ENCODE measurements around the gene LGALS3. TPM values are rescaled to one million over a fixed set of nuclear protein-coding genes. Genes with fewer than 3 reads are reported as not detected.
A peak's percentile ranks its signal among the peaks of the same experiment; 100 is the strongest.
"Not testable (repeated sequence)": the region's sequence is repeated elsewhere in the genome, so short reads cannot be mapped to it uniquely, and the experiment has no call there.

LGALS3 gene
- 0.57 and 1.2 TPM in 2 replicates for total RNA-seq
- long read RNA-seq, partial matches to known transcripts = 0 of 3 reads
- long read RNA-seq, other reads (novel, unspliced or antisense) = 3 of 3 reads

- Mint-ChIP-seq H3K36me3 (ENCODE audit: low read depth) (peaks cover 2% of the 10 kb centered on the region), H3K4me1 (peaks cover 21% of the 10 kb centered on the region), H3K4me3 (peak within 1 kb of the TSS; percentile 73), H3K27me3 (ENCODE audit: low read depth) (peaks cover 66% of the 10 kb centered on the region), H3K9me3 (no peaks in the 10 kb centered on the region), H3K27ac (ENCODE audit: unreplicated experiment) (no peak within 1 kb of the TSS)
- DNase-seq (ENCODE audit: low read depth, low spot score) = no peak
- TF ChIP-seq CTCF (conservative IDR thresholded peaks at IDR 0.05) = no peak
Observed at GRCh38 chr14:55129086-55129427, at the start of gene LGALS3. LGALS3 (plus strand) TSS chr14:55129252; CDS start chr14:55137374, 8,122 bp downstream.

GRCh38 chr14:55079961-55080360, 49.1 kb upstream of the LGALS3 start:
- not testable (repeated sequence) for H3K27me3 Mint-ChIP-seq (ENCODE audit: low read depth); H3K36me3 Mint-ChIP-seq (ENCODE audit: low read depth); DNase-seq (ENCODE audit: low read depth, low spot score); H3K27ac Mint-ChIP-seq (ENCODE audit: unreplicated experiment); H3K4me1 Mint-ChIP-seq; H3K4me3 Mint-ChIP-seq; H3K9me3 Mint-ChIP-seq

- Mint-ChIP-seq H3K9me3 (no peaks in the 10 kb centered on the region), H3K4me1 (no peaks in the 10 kb centered on the region), H3K4me3 (no peak overlapping the region), H3K27me3 (ENCODE audit: low read depth) (no peaks in the 10 kb centered on the region), H3K36me3 (ENCODE audit: low read depth) (no peaks in the 10 kb centered on the region), H3K27ac (ENCODE audit: unreplicated experiment) (no peak overlapping the region)
- no peak for TF ChIP-seq CTCF (conservative IDR thresholded peaks at IDR 0.05)
- DNase-seq (ENCODE audit: low read depth, low spot score) = no peak
Observed at GRCh38 chr14:55084401-55085059, 44.5 kb upstream of the LGALS3 start.

GRCh38 chr14:55085060-55085660, 43.9 kb upstream of the LGALS3 start:
- no peak overlapping the region for H3K27ac Mint-ChIP-seq (ENCODE audit: unreplicated experiment)
- no peaks in the 10 kb centered on the region for H3K4me1 Mint-ChIP-seq
- H3K4me3 Mint-ChIP-seq = no peak overlapping the region
- no peak for DNase-seq (ENCODE audit: low read depth, low spot score)
- H3K9me3 Mint-ChIP-seq = no peaks in the 10 kb centered on the region
- no peaks in the 10 kb centered on the region for H3K27me3 Mint-ChIP-seq (ENCODE audit: low read depth)
- no peaks in the 10 kb centered on the region for H3K36me3 Mint-ChIP-seq (ENCODE audit: low read depth)
- TF ChIP-seq CTCF (conservative IDR thresholded peaks at IDR 0.05) = no peak

GRCh38 chr14:55086938-55087337, 42.1 kb upstream of the LGALS3 start:
- Mint-ChIP-seq H3K27me3 (ENCODE audit: low read depth) (no peaks in the 10 kb centered on the region), H3K9me3 (no peaks in the 10 kb centered on the region), H3K4me3 (no peak overlapping the region), H3K4me1 (no peaks in the 10 kb centered on the region), H3K36me3 (ENCODE audit: low read depth) (no peaks in the 10 kb centered on the region), H3K27ac (ENCODE audit: unreplicated experiment) (no peak overlapping the region)
- no peak for DNase-seq (ENCODE audit: low read depth, low spot score)
- no peak for TF ChIP-seq CTCF (conservative IDR thresholded peaks at IDR 0.05)

GRCh38 chr14:55088356-55088755, 40.7 kb upstream of the LGALS3 start:
- Mint-ChIP-seq H3K4me3 (no peak overlapping the region), H3K9me3 (no peaks in the 10 kb centered on the region), H3K4me1 (no peaks in the 10 kb centered on the region), H3K27me3 (ENCODE audit: low read depth) (no peaks in the 10 kb centered on the region), H3K27ac (ENCODE audit: unreplicated experiment) (no peak overlapping the region), H3K36me3 (ENCODE audit: low read depth) (no peaks in the 10 kb centered on the region)
- no peak for TF ChIP-seq CTCF (conservative IDR thresholded peaks at IDR 0.05)
- DNase-seq (ENCODE audit: low read depth, low spot score) = no peak

Measured in neural crest cell (in vitro differentiated cells).